Measurements from ENCODE around the gene LARP4.
A peak's percentile ranks its signal among the peaks of the same experiment; 100 is the strongest.
"Not testable (repeated sequence)": the region's sequence is repeated elsewhere in the genome, so short reads cannot be mapped to it uniquely, and the experiment has no call there.

Gene LARP4

GRCh38 chr12:50498119-50498518 is 97.4 kb downstream of the LARP4 start:
- not testable (repeated sequence) for DNase-seq

- peak; percentile 82 to 86 for DNase-seq
Measured at GRCh38 chr12:50504798-50505674, 104.4 kb downstream of the LARP4 start, which contains the start of gene DIP2B. TSS of gene DIP2B (plus strand) at chr12:50504985. CDS start at chr12:50505141, 156 bp downstream.

- no peak for DNase-seq
Measured at GRCh38 chr12:50505675-50506530, 105.2 kb downstream of the LARP4 start.

GRCh38 chr12:50506753-50507473 is 106.2 kb downstream of the LARP4 start:
- DNase-seq: no peak

GRCh38 chr12:50507474-50507838 is 106.8 kb downstream of the LARP4 start:
- DNase-seq: no peak

DNA sequence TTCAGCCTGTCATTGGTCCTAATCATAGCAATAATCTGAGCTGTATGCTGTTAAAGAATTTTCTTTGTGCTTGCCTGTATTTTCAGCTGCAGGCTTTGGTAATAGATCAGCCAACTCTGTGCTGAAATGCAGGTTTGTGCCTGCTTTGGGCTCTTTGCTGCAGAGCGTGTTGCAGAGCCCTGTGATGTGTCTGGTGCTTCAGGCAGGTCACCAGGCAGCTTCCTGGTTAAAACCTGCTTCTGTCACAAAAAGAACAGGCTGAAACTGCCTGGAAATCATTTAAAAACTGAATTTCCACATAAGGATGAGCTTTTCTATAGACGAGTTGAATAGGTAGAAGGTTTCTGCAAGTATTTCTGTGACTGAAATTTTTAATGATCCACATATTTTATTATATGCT is 107.2 kb downstream of the LARP4 start:
- no peak for DNase-seq

DNA sequence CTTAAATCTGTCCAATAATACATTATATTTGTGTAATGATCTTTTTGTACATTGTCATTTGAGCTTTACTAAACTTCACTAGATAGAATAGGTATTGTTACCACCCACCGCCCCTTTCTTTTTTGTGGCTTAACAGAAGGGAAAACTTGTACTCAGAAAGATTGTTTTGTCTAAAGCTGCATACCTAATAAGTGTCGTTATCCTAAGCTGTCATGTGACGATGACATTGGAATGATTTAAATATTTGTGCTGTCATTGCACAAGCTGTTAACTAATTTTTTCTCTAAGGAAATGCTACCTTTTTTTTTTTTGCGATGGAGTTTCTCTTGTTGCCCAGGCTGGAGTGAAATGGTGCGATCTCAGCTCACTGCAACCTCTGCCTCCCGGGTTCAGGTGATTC is 107.7 kb downstream of the LARP4 start:
- DNase-seq: no peak

DNA sequence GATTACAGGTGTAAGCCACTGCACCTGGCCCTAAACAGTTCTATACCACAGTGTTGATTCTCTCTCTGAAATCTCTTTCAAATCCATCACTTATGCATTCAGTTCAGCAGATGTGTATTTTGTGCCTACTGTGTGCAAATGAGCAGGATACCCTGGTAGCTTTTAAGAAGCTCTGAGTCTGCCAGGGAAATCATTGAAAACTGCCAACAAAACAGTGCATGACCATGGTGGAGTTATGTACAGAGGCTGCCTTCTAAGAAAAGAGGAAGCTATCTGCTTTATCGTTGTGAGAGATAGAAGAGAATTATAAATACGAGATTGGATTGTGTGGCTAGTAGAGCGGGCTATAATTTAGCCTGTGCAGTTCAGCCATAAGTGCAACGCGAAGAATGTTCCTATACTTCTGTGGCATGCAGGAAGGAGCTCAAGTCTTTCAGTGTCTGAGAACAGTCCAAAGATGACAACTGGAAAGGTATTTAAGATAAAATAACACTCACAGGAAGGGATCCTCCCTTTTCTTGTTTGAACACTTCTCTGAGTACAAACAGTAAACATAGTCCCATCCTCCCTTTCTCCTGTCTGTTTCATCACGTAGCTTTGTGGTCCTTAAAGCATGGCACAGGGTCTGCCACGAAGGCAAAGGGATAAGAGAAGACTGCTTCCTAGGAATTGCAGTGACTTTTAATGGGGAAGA is 108.4 kb downstream of the LARP4 start:
- DNase-seq: no peak

DNA sequence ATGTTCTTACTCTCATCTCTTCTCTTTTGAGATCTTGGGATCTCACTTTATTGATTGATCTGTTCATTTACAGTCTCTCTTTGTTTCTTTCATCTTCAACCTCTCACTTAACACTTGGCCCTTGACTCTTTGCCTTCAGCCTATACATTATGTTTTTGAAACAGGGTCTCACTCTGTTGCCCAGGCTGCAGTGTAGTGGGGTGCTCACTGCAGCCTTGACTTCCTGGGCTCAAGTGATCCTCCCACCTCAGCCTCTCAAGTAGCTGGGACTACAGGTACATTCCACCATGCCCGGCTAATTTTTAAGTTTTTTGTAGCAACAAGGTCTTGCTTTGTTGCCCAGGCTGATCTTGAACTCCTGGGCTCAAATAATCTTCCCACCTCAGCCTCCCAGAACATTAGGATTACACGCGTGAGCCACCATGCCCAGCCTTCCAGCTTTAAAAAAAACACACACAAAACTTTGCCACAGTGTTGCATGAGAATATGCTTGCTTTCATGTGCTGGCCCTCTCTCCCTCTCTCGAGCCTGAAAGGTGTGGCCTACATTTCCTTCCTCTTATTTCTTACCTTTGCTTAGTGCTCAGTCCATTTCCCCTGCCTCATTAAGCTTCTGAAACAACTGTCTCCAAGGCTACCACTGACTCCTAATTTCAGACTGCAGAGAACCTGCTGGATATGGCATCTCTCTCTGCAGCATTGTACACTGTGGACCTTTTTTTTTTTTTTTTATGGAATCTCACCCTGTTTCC is 114.0 kb downstream of the LARP4 start:
- DNase-seq: no peak

GRCh38 chr12:50515587-50515986 is 114.9 kb downstream of the LARP4 start:
- no peak for DNase-seq

DNA sequence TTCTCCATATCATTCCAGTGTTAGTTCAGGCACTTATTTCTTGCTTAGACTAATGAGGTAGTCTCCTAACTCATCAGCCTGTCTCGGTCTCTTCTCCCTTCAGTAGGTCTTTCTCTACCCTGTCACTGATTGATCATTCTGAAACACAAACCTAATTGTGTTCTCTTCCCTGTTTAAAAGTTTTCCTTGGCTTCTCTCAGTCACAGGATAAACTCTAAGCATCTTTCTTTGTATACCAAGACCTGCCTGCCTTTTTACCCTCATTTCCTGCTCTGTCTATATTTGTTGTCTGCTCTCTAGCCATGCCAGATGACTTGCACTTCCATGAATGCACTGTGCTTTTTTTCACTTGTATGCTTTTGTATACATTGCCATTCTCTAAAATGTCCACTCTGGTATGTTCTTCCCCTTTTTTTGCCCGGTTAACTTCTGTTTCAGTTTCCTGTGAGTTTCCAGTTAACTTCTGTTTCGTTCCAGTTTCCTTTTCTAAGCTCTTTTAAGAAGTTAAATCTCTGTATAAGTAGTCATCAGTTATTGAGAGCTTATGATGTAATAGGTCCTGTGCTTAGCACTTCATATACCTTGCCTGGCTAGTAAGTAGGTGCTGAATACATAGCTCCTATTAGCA is 116.8 kb downstream of the LARP4 start:
- no peak for DNase-seq

GRCh38 chr12:50518090-50518489 is 117.4 kb downstream of the LARP4 start:
- DNase-seq: no peak

- DNase-seq: no peak
Measured at GRCh38 chr12:50519353-50519752, 118.7 kb downstream of the LARP4 start.

DNA sequence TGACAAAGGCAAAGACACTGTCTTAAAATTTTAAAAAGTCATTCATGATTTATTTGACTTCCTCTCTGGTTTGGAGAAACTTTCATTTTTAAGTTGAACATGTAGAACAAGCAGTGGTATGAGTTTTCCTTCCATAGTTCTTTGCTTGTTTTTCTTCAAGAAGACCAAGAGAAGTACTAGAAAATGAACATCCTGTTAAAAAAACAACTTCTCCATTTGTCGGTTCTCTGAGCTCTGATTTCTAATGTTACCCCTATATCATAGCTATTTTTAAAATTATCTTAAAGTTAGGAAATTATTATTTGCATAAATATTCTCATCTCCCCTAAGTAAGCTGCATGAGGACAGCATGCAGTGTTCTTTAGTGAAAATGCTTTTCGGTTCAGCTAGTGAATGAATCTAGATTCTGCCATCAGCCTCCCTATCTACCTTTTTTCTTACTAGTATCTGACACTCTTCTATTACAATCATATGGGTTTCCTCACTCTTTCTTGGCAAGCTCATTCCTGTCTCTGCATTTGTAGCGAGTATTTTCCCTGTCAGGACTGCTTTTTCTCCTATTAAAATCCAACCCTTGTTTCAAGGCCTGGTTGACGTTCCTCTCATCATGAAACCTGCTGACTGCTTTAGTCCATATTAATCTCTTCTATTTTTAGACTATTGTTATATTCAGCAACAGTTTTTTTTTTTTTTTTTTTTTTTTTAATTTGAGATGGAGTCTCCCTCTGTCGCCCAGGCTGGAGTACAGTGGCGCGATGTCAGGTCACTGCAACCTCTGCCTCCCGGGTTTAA is 119.9 kb downstream of the LARP4 start:
- no peak for DNase-seq

DNA sequence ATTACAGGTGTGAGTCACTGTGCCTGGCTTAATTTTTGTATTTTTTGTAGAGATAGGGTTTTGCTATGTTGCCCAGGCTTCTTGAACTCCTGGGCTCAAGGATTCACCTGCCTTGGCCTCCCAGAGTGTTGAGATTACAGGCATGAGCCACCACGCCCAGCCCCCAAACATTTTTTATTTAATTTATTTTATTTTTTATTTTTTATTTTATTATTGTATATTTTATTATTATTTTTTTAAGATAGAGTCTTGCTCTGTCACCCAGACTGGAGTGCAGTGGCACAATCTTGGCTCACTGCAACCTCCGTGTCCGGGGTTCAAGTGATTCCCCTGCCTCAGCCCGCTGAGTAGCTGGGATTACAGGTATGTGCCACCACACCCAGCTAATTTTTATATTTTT is 121.1 kb downstream of the LARP4 start:
- DNase-seq: not testable (repeated sequence)

DNA sequence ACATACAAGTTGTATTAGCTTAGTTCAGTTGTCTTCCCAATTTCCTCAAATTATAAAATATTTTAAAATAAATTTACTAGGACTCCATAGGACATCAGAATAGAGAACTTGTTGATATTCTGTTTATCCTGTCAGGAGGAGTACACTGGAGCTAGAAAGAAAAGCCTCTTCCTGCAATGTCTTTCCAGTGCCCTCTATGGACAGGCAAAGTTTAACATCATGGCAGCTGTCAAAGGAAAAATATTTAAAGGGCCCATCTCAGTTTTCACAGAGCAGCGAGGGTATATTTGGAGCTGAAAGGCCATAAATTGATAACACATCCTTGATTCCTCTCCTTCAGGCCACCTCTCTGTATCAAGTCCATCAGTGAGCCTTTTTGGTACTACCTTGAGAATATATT is 123.1 kb downstream of the LARP4 start:
- DNase-seq: no peak

DNA sequence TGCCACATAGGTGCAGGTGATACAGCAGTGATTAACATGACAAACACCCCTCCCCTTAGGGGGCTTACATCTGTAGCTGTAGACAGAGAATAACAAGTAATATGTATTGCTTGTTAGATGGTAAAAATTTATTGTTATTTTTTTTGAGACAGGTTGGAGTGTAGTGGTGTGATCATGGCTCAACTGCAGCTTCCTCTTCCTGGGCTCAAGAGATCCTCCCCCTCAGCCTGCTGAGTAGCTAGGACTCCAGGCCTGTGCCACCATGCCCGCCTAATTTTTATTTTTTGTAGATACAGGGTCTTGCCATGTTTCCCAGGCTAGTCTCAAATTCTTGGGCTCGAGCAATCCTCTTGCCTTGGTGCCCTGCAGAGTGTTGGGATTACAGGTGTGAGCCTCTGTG is 123.9 kb downstream of the LARP4 start:
- DNase-seq: no peak

- DNase-seq: no peak
Measured at GRCh38 chr12:50525422-50525821, 124.7 kb downstream of the LARP4 start.

DNA sequence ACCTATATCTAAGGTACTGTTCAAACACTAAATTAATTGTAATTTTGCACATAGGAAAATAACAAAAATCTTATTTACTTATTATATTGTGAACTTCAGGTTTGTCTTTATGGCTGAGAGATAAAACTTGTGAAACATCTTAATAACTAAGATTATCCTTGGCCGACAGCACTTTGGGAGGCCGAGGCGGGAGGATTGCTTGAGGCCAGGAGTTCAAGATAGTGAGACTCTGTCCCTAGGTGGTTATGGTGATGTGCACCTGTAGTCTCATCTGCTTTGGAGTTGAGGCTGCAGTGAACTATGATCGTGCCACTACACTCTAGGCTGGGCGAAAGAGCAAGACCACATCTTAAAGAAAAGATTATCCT is 126.7 kb downstream of the LARP4 start:
- no peak for DNase-seq

DNA sequence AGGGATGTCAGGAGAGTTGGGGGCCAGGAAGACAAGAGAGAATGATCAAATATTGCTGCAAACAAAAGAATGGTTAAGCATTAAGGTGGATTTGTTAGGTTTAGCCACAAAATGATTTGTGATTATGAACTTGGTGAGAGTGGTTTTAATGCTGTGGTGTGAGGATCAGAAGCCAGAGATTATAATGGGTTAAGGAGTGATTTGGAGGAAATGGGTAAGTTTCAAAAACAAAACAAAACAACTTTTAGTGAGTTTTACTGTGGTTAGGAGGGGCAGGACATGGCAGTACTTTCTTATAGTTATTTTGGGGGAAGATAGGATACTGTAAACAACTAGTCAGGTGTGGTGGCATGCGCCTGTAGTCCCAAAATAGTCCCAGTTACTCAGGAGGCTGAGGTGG is 128.1 kb downstream of the LARP4 start:
- no peak for DNase-seq

- no peak for DNase-seq
Measured at GRCh38 chr12:50529345-50529744, 128.7 kb downstream of the LARP4 start.
